Skin of body (tissue), 2 donors: Measurements from ENCODE around the gene ALOX5. TPM values are rescaled to one million over a fixed set of nuclear protein-coding genes. Genes with fewer than 3 reads are reported as not detected.
"Not testable (repeated sequence)": the region's sequence is repeated elsewhere in the genome, so short reads cannot be mapped to it uniquely, and the experiment has no call there.

Experiments
- DNase-seq: peaks from one replicate; lab custom pipeline; 2025; lab: John Stamatoyannopoulos, UW
- total RNA-seq: library from RNA; depleted of rRNA; stranded (reverse); fragments of >200 nt; gene quantifications from one replicate; pipeline ENCODE4 v1.2.3, GENCODE V29; 2014

ALOX5 gene
- total RNA-seq, 1 donor from 2014 or later = 9.4 TPM

- DNase-seq = no peak
Observed at GRCh38 chr10:45404770-45405120, 30.7 kb downstream of the ALOX5 start.

- DNase-seq = no peak
Observed at GRCh38 chr10:45407542-45407941, 33.5 kb downstream of the ALOX5 start.

GRCh38 chr10:45408421-45409319 lies 34.7 kb downstream of the ALOX5 start:
- DNase-seq = no peak

GRCh38 chr10:45409347-45409746 lies 35.3 kb downstream of the ALOX5 start:
- not testable (repeated sequence) for DNase-seq

GRCh38 chr10:45409782-45410181 lies 35.8 kb downstream of the ALOX5 start:
- DNase-seq = no peak

- no peak for DNase-seq
Observed at GRCh38 chr10:45410489-45410806, 36.4 kb downstream of the ALOX5 start.

- no peak for DNase-seq
Observed at GRCh38 chr10:45410807-45411606, 37.0 kb downstream of the ALOX5 start.

GRCh38 chr10:45411607-45411940 lies 37.6 kb downstream of the ALOX5 start:
- DNase-seq = no peak

- not testable (repeated sequence) for DNase-seq
Observed at GRCh38 chr10:45415062-45415461, 41.0 kb downstream of the ALOX5 start.

GRCh38 chr10:45416603-45417002 lies 42.6 kb downstream of the ALOX5 start:
- DNase-seq = no peak

GRCh38 chr10:45417746-45418145 lies 43.7 kb downstream of the ALOX5 start:
- no peak for DNase-seq

GRCh38 chr10:45418417-45418848 lies 44.4 kb downstream of the ALOX5 start:
- no peak for DNase-seq

GRCh38 chr10:45418849-45419675 lies 45.0 kb downstream of the ALOX5 start:
- DNase-seq = peak; percentile 42

GRCh38 chr10:45419676-45420025 lies 45.6 kb downstream of the ALOX5 start:
- DNase-seq = no peak

GRCh38 chr10:45420453-45421192 lies 46.6 kb downstream of the ALOX5 start:
- DNase-seq = no peak

- DNase-seq = peak; percentile 53
Observed at GRCh38 chr10:45421221-45422097, 47.4 kb downstream of the ALOX5 start.

GRCh38 chr10:45422207-45422865 lies 48.3 kb downstream of the ALOX5 start:
- DNase-seq = no peak

GRCh38 chr10:45422866-45423659 lies 49.0 kb downstream of the ALOX5 start:
- no peak for DNase-seq

- no peak for DNase-seq
Observed at GRCh38 chr10:45423976-45424499, 50.0 kb downstream of the ALOX5 start.
